ENCODE data around the gene COG1. TPM values are rescaled to one million over a fixed set of nuclear protein-coding genes. Genes with fewer than 3 reads are reported as not detected.

Gene COG1
- polyA plus RNA-seq, 1 donor (not counting 4 experiments of a cell fraction or from before 2014, with no cell fraction given), result 16.4 TPM

DNA sequence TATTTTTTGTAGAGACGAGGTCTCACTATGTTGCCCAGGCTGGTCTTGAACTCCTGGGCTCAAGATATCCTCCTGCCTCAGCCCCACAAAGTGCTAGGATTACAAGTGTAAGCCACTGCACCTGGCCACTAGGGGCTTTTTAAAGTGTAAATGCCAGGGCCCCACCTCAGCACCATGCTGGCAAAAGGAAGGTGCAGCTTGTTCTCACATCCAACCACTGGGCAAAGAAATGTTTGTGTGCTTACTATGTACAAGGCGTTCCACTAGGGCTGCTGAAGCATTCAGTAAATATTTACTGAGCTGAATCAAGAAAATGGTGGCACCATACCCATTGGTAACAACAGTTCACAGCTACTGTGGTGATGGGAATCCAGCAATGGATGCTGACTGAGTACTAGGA, 22.6 kb downstream of the COG1 start:
- Histone ChIP-seq H3K9me3 (ENCODE audit: control insufficient read depth, low read depth, low read length) (no peaks in the 10 kb centered on the region), H3K9me1 (ENCODE audit: control insufficient read depth, extremely low read depth, insufficient read depth, low read length) (peaks cover 4% of the 10 kb centered on the region), H3K27me3 (ENCODE audit: control insufficient read depth, extremely low read depth, insufficient read depth, low read length) (no peaks in the 10 kb centered on the region), H3K27ac (ENCODE audit: control insufficient read depth, insufficient read depth, low read length) (no peak overlapping the region), H3K4me3 (ENCODE audit: control insufficient read depth in 2 of 3, extremely low read depth in 1 of 3, insufficient read depth in 2 of 3, low read depth in 1 of 3, low read length in 3 of 3) (no peak overlapping the region), H2AFZ (ENCODE audit: control insufficient read depth, low read length) (no peak overlapping the region), H3K4me2 (ENCODE audit: control insufficient read depth, extremely low read depth, insufficient read depth, low read depth, low read length) (no peak overlapping the region), H4K20me1 (ENCODE audit: control insufficient read depth, extremely low read depth, insufficient read depth, low read length) (no peaks in the 10 kb centered on the region), H3K79me2 (ENCODE audit: control insufficient read depth, insufficient read depth, low read length) (peaks cover 23% of the 10 kb centered on the region), H3K4me1 (ENCODE audit: control insufficient read depth, extremely low read depth, insufficient read depth, low read length) (no peaks in the 10 kb centered on the region), H3K9ac (ENCODE audit: control insufficient read depth, extremely low read depth, insufficient read depth, low read length) (no peak overlapping the region), H3K36me3 (ENCODE audit: control insufficient read depth in 2 of 2, extremely low read depth in 1 of 2, insufficient read depth in 2 of 2, low read length in 2 of 2) (peaks cover 3 to 8% of the 10 kb centered on the region in 2 experiments)
- DNase-seq (ENCODE audit: low read depth, low spot score) (no peak), FAIRE-seq (no peak)
- TF ChIP-seq, protein P1, sequence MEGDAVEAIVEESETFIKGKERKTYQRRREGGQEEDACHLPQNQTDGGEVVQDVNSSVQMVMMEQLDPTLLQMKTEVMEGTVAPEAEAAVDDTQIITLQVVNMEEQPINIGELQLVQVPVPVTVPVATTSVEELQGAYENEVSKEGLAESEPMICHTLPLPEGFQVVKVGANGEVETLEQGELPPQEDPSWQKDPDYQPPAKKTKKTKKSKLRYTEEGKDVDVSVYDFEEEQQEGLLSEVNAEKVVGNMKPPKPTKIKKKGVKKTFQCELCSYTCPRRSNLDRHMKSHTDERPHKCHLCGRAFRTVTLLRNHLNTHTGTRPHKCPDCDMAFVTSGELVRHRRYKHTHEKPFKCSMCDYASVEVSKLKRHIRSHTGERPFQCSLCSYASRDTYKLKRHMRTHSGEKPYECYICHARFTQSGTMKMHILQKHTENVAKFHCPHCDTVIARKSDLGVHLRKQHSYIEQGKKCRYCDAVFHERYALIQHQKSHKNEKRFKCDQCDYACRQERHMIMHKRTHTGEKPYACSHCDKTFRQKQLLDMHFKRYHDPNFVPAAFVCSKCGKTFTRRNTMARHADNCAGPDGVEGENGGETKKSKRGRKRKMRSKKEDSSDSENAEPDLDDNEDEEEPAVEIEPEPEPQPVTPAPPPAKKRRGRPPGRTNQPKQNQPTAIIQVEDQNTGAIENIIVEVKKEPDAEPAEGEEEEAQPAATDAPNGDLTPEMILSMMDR (optimal IDR thresholded peaks at IDR 0.05 in 1 of 3, IDR thresholded peaks at IDR 0.05 in 1 of 3, conservative IDR thresholded peaks at IDR 0.05 in 1 of 3; ENCODE audit: extremely low read depth in 1 of 3, insufficient read depth in 2 of 3, low read length in 3 of 3), result peak in 2 of 3 experiments; percentile 8 to 21
- no peak for TF ChIP-seq EZH2 (IDR thresholded peaks at IDR 0.05; ENCODE audit: low read length)
- dilution Hi-C loops (cut with MboI; ENCODE audit: extremely low pct_ligation_motif_present, low sequenced_read_pairs), result no loop called here

DNA sequence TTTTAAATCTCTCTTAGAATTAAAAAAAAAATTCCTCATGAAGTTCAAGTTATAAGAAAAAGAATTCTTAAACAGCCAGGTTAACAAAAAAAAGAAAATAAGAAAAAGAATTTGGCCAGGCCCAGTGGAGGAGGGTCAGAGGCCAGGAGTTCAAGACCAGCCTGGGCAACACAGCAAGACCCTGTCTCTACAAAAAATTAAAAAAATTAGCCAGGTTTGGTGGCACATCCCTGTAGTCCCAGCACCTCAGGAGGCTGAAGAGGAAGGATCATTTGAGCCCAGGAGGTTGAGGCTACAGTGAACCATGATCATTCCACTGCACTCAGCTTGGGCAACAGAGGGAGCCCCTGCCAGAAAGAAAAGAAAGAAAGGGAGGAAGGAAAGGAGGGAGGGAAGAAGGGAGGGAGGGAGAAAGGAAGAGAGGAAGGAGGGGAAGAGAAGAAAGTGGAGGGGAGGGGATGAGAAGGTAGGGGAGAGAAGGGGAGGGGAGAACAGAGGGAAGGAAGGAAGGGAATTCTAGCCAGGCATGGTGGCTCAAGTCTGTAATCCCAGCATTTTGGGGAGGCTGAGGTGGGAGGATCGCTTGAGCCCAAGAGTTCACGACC, 30.9 kb downstream of the COG1 start:
- Histone ChIP-seq H3K9me1 (ENCODE audit: control insufficient read depth, extremely low read depth, insufficient read depth, low read length) (peaks cover 3% of the 10 kb centered on the region), H3K9me3 (ENCODE audit: control insufficient read depth, low read depth, low read length) (no peaks in the 10 kb centered on the region), H3K36me3 (ENCODE audit: control insufficient read depth in 2 of 2, extremely low read depth in 1 of 2, insufficient read depth in 2 of 2, low read length in 2 of 2) (peaks cover 0 to 2% of the 10 kb centered on the region in 2 experiments), H3K4me2 (ENCODE audit: control insufficient read depth, extremely low read depth, insufficient read depth, low read depth, low read length) (no peak overlapping the region), H4K20me1 (ENCODE audit: control insufficient read depth, extremely low read depth, insufficient read depth, low read length) (no peaks in the 10 kb centered on the region), H3K79me2 (ENCODE audit: control insufficient read depth, insufficient read depth, low read length) (peaks cover 39% of the 10 kb centered on the region), H3K27ac (ENCODE audit: control insufficient read depth, insufficient read depth, low read length) (no peak overlapping the region), H3K27me3 (ENCODE audit: control insufficient read depth, extremely low read depth, insufficient read depth, low read length) (no peaks in the 10 kb centered on the region), H3K4me1 (ENCODE audit: control insufficient read depth, extremely low read depth, insufficient read depth, low read length) (peaks cover 32% of the 10 kb centered on the region), H3K9ac (ENCODE audit: control insufficient read depth, extremely low read depth, insufficient read depth, low read length) (no peak overlapping the region), H2AFZ (ENCODE audit: control insufficient read depth, low read length) (no peak overlapping the region), H3K4me3 (ENCODE audit: control insufficient read depth in 2 of 3, extremely low read depth in 1 of 3, insufficient read depth in 2 of 3, low read depth in 1 of 3, low read length in 3 of 3) (no peak overlapping the region)
- dilution Hi-C loops (cut with MboI; ENCODE audit: extremely low pct_ligation_motif_present, low sequenced_read_pairs), result no loop called here
- DNase-seq (ENCODE audit: low read depth, low spot score), result no peak
- no peak for FAIRE-seq
- no peak for TF ChIP-seq EZH2 (IDR thresholded peaks at IDR 0.05; ENCODE audit: low read length)
- TF ChIP-seq, protein P1 (optimal IDR thresholded peaks at IDR 0.05 in 1 of 3, IDR thresholded peaks at IDR 0.05 in 1 of 3, conservative IDR thresholded peaks at IDR 0.05 in 1 of 3; ENCODE audit: extremely low read depth in 1 of 3, insufficient read depth in 2 of 3, low read length in 3 of 3), result no peak
